Activated naive CD4-positive, alpha-beta T cell treated with anti-CD3 and anti-CD28 coated beads, Interleukin-2, amount 50 U/mL, for 72 hours (primary cell): ENCODE data around the gene PIAS3. TPM values are rescaled to one million over a fixed set of nuclear protein-coding genes. Genes with fewer than 3 reads are reported as not detected.

Experiments used
- ATAC-seq, 2 donors: fragments of 150-1000 bp; cut with Tn5 transposase; 2 replicates each; pipeline ENCODE4 v1.10.0; 2021; ENCODE audit warnings: mild to moderate bottlenecking in 2 of 2, moderate library complexity in 2 of 2
- DNase-seq, 2 donors: peaks; one replicate each; pipeline ENCODE4 v3.0.0; 2021 to 2022; ENCODE audit warnings: low spot score in 2 of 2
- H3K27ac Mint-ChIP-seq, 2 donors: one replicate each; pipeline ENCODE4 v1.8.0; 2022; ENCODE audit warnings: mild to moderate bottlenecking in 2 of 2, mixed read lengths in 2 of 2
- H3K36me3 Mint-ChIP-seq, 2 donors: one replicate each; pipeline ENCODE4 v1.8.0; 2022; ENCODE audit warnings: mixed read lengths in 2 of 2
- H3K9me3 Mint-ChIP-seq, 2 donors: one replicate each; pipeline ENCODE4 v1.8.0; 2022; ENCODE audit warnings: mixed read lengths in 2 of 2
- total RNA-seq, 2 donors: library from RNA; stranded (reverse); gene quantifications; one replicate each; pipeline ENCODE4 v1.2.3, GENCODE V29; 2022

The PIAS3 gene
- total RNA-seq, 2 donors from 2014 or later, result 28.6 to 33.5 TPM

- DNase-seq, result no peak
- H3K9me3 Mint-ChIP-seq, result no peaks in the 10 kb centered on the region
- ATAC-seq, result no peak
These were observed 52.5 kb downstream of the PIAS3 start for GRCh38 chr1:145806408-145806807.

GRCh38 chr1:145805057-145805456 is 53.8 kb downstream of the PIAS3 start:
- no peak for ATAC-seq
- no peaks in the 10 kb centered on the region for H3K9me3 Mint-ChIP-seq
- H3K27ac Mint-ChIP-seq, result no peak overlapping the region
- DNase-seq, result no peak
- H3K36me3 Mint-ChIP-seq, result peaks cover 0 to 1% of the 10 kb centered on the region in 2 donors

More at GRCh38 chr1:145806408-145806807, 52.5 kb downstream of the PIAS3 start:
- no peaks in the 10 kb centered on the region for H3K36me3 Mint-ChIP-seq
- no peak overlapping the region for H3K27ac Mint-ChIP-seq

- peaks cover 6 to 8% of the 10 kb centered on the region in 2 donors for H3K36me3 Mint-ChIP-seq
- peaks cover 0 to 5% of the 10 kb centered on the region in 2 donors for H3K9me3 Mint-ChIP-seq
- no peak overlapping the region for H3K27ac Mint-ChIP-seq
- DNase-seq, result no peak
- ATAC-seq, result no peak
These were observed 54.4 kb downstream of the PIAS3 start for GRCh38 chr1:145804235-145805045.

GRCh38 chr1:145799806-145800205 is 59.1 kb downstream of the PIAS3 start:
- ATAC-seq, result no peak
- DNase-seq, result no peak
- peaks cover 33 to 50% of the 10 kb centered on the region in 2 donors for H3K36me3 Mint-ChIP-seq
- H3K9me3 Mint-ChIP-seq, result peaks cover 17 to 25% of the 10 kb centered on the region in 2 donors
- H3K27ac Mint-ChIP-seq, result peak overlapping the region in 1 of 2 donors; percentile 16

Other genes starting within 250 kb of the PIAS3 start
- gene PDZK1, start 151.7 kb downstream of the PIAS3 start, total RNA-seq, result not detected
- under 1 TPM in 1 of 2 donors, not detected in 1; 0.64 TPM for gene CD160, start 139.6 kb downstream of the PIAS3 start, total RNA-seq
- 10 to 100 TPM; 10.7 to 12.6 TPM for gene RNF115, start 35.0 kb downstream of the PIAS3 start, total RNA-seq
- gene POLR3C, start 34.9 kb downstream of the PIAS3 start, total RNA-seq, result 10 to 100 TPM; 15.1 to 26.2 TPM
- gene NUDT17, start 13.5 kb downstream of the PIAS3 start, total RNA-seq, result 1 to 10 TPM; 2.6 to 3.9 TPM
- under 1 TPM; 0.50 to 0.53 TPM for gene ANKRD35, start 26.8 kb upstream of the PIAS3 start, total RNA-seq
- 1 to 10 TPM; 1.0 to 1.5 TPM for gene ITGA10, start 51.0 kb upstream of the PIAS3 start, total RNA-seq
- gene PEX11B, start 59.6 kb upstream of the PIAS3 start, total RNA-seq, result 10 to 100 TPM; 17.9 to 36.1 TPM
- 100 to 1,000 TPM; 254 to 286 TPM for gene RBM8A, start 68.4 kb upstream of the PIAS3 start, total RNA-seq
- 10 to 100 TPM; 47.9 to 50.1 TPM for gene LIX1L, start 98.9 kb upstream of the PIAS3 start, total RNA-seq
- 1 to 10 TPM; 5.4 to 9.1 TPM for gene ANKRD34A, start 105.5 kb upstream of the PIAS3 start, total RNA-seq
- gene POLR3GL, start 105.6 kb upstream of the PIAS3 start, total RNA-seq, result 10 to 100 TPM; 22.0 to 31.9 TPM
- 100 to 1,000 TPM in 1 of 2 donors, 10 to 100 TPM in 1; 67.9 to 120 TPM for gene TXNIP, start 137.5 kb upstream of the PIAS3 start, total RNA-seq
- not detected for gene HJV, start 162.7 kb upstream of the PIAS3 start, total RNA-seq